ENCODE data around the gene ELF2.
"Not testable (repeated sequence)": the region's sequence is repeated elsewhere in the genome, so short reads cannot be mapped to it uniquely, and the experiment has no call there.

Gene ELF2

DNA sequence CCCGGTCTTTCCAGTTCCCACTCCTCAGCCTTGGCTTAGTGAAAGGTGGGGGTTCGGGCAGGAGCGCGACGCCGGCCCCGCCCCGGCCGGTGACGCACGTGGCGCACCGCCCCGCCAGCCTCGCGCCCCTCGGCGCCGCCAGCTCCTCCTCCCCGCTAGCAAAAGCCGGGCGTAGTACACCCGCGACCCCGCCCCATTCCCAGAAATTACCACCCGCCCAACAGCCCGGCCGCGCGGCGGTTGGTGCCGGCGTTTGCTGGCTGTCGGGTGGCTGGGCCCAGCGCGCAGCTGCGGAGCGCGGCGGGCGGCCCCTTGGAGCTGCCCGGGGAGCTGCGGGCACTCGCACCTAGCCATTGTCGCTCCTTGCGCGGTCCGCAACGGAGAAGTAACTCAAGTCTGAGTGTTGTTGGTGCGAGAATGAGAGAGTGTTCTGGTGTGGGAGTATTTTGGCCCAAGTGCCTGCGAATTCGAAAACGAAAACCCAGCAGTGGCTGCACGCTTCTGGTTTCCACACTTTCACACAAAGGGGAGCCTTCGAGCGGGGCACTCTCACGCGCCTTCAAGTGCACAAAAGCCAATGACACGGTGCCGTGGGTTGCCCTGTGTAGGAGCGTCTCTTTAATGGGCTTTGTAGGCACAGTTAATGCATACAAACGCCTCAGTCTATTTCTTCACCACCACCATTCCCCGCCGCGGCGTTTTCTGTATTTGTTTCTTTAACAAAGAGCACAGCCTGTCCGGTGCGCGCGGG lies 1.0 kb upstream of the ELF2 start:
- peak; percentile 95 for DNase-seq

DNA sequence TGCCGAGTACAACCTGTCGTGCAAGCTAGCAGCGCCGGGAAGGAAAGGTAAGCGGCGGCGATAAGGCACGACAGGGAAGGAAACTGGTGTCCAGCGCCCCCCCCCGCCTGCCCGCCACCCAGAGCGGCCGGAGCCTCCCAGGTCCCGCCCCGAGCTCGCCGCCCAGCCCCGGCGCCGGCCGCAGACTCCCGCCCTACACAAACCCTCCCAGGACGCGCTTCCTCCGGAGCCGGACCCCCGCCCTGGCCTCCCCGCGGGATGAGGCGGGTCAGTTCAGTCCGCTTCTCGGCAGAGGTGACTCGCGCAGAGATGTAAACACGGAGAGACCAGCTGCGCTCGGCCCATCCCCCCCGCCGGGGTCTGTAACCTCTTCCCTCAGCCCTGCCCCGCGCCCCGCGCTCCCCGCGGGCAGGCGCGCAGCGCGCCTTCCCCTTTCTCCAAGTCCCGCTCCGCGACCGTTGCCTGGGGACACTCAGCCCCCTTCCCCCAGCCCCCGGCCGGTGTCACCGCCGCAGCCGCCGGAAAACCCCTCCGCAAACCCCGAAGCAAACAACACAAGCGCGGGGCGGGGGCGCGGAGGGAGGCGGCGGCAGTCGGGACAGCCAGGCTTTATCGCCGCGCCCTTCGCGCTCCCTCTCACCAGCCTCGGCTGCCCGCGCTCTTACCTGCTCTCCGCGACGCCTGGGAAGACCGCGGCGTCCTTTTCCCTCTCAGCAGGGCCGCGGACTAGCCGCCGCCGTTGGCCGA lies 543 bp downstream of the ELF2 start:
- DNase-seq: peak; percentile 31

DNA sequence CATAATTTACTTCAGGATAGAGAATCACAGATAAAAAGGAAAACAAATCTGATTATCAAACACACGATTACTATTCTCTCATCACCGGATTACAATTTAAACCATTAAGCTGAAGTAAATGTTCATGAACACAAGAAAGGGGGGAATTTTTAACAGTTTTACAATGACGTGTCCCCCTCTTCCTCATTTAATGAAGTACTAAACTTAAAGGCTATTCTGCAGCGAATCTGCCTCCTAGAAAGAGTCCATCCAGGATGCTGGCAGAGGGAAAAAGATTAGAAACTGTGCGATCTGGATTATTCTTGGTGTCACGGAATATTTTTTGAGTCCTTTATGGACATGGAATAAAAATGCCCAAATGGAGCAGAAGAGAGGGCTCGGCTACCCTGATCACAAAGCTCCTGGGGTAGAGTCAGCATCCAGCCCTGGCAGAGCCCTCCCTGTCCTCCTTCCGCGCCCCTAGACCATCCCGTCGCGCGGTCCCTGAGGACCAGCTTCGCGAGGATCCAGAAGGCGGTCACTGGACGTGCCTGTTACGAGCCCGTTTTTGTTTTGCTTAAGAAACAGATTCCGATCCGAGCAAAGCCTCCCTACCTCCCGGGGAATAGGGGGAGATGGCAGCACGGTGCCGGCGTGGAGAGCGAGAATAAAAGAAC lies 1.2 kb downstream of the ELF2 start:
- no peak for DNase-seq

DNA sequence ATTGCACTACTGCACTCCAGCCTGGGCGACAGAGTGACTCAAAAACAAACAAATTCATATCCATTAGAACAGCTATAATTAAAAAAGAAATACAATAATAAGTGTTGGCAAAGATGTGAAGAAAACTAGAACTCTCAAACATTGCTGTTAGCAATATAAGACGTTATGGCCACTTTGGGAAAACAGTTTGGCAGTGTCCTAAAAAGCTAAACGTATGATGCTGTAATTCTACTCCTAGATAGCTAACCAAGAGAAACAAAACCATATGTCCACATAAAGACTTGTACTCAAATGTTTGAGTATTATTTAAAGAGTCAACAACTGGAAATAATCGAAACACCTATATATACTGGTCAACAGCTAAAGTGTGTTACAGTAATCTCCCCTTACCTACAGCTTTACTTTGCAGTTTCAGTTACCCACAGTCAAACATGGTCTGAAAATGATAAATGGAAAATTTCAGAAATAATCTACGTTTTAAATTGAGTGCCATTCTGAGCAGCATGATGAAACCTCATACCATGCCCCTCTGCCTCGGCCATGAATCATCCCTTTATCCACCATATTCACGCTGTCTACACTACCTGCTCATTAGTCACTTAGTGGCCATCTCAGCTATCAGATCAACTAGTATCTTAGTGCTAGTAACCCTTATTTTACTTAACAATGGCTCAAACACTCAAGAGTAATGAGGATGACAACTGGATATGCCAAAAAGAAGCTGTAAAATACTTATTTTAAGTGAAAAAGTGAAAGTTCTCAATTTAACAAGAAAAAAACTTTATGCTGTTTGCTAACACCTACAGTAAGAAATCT lies 4.9 kb downstream of the ELF2 start:
- peak; percentile 16 for DNase-seq

DNA sequence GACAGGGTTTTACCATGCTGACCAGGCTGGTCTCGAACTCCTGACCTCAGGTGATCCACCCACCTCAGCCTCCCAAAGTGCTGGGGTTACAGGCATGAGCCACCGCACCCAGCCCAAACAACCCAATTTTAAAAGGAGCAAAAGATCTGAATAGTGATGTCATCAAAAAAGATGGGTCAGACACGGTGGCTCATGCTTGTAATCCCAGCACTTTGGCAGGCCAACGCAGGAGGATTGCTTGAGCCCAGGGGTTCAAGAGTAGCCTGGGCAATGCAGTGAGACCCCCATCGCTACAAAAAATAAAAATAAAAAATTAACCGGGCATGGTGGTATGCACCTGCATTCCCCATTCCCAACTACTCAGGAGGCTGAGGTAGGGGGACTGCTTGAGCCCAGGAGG lies 6.1 kb downstream of the ELF2 start:
- no peak for DNase-seq

DNA sequence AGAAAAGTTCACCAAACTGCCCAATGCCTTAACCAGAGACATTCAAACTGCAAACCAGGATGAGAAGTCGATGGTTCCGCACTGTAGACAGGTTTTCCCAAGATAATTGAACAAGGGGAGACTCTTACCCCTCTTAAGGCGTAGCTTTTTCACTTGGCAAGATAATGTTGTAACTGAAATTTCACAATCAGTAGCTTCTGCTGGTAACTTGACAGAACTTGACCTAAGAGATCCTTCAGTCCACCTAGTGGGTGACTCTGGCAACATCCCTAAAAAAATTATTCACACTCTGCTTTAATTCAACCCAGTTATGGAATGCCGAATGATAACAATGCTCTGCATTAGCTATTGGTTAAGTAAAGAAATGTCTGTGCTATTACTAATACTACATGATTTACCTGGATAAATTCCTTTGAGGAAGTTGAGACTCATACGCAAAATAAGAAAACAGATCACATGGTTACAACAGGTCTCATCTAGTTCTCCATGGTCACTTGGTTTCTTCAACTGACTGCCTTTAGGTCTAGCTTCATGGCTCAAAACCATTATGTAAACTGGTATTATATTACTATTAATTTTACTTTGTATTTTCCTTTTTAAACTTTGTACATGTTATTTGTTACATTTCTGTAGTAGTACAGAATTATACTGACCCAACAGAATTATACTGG lies 9.1 kb downstream of the ELF2 start:
- no peak for DNase-seq

DNA sequence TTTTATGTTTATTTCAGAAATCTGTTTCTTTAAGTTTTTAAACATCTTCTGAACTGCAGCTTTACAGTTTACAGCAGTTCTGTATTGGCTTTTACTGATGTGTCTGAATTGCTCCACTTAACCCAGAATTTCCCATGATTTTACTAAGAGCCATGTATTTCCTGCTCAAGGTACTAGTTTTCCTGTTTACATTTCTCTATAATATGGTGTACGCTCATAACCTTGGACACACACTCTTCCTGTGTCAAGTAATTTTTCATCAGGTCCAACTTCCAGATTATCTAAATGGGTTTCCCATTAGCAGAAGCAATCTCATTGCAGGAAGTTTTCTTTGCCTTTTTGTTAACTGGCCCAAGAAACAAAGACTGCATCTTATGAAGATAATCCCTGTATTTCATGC lies 12.3 kb downstream of the ELF2 start:
- no peak for DNase-seq

DNA sequence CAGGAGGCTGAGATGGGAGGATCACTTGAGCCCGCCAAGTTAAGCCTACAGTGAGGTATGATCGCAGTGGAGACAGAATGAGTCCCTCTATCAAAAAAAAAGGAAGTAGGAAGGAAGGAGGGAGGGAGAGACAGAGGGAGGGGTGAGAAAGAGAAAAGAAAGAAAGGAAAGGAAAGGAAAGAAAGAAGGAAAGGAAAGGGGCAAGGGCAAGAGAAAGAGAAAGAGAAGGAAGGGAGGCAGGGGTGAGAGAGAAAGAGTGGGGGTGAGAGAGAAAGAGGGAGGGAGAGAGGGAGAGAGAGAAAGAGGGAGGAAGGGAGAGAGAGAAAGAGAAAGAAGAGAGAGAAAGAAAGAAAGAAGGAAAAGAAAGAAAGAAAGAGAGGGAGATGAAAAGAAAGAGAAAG lies 13.2 kb downstream of the ELF2 start:
- no peak for DNase-seq

DNA sequence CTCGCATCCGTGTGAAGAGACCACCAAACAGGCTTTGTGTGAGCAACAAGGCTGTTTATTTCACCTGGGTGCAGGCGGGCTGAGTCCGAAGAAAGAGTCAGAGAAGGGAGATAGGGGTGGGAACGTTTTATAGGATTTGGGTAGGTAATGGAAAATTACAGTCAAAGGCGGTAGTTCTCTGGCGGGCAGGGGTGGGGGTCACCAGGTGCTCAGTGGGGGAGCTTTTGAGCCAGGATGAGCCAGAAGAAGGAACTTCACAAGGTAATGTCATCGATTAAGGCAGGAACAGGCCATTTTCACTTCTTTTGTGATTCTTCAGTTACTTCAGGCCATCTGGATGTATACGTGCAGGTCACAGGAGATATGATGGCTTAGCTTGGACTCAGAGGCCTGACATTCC lies 19.0 kb downstream of the ELF2 start:
- DNase-seq: not testable (repeated sequence)

DNA sequence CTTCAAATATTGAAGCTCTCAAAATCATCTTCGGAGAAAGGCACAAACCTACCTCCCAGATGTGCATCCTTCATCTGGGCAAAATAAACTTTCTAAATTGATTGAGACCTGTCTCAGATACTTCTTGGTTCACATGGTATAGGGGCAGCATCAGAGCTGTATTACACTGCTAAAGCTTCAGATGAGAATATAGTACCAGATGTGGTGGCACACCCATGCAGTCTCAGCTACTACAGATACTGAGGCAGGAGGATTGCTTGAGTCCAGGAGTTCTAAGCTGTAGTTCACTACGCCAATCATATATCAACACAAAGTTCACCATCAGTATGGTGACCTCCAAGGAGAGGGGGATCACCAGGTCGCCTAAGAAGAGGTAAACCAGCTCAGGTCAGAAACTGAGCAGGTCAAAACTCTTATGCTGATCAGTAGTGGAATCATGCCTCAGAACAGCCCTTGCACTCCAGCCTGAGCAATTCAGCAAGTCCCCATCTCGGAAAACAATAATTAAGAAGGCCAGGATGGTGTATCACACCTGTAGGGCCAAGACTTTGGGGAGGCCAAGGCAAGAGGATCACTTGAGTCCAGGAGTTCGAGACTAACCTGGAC lies 22.0 kb downstream of the ELF2 start:
- no peak for DNase-seq

DNA sequence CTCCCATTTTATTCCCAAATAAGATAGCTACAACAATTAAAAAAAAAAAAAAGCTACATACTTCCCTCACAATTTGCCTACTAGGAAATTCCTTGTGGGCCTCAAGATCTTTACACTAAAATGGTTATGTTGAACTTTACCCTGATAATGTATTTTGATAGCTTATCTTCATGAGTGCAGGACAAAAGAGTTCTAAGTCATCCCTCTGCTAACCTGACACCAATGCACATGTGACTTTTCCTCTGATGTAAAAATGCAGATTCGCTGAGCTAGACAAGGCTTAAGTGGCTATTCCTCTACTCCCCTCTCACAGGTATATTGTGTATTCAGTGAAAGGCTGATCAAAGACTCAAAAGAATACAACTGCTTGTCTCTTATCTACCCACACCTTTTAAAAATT lies 22.5 kb downstream of the ELF2 start:
- no peak for DNase-seq

DNA sequence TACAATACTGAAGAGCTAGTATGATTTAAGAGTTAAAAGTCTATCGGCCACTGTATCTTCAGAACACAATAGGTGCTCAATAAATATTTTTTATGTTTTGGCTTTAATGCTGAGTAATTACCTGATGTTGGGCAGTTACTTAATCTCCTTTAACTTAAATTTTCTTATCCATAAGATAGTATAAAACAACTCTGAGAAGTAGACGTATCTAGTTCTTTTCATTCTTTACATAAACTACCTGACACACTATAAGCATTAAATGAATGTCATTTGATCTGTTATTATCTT lies 22.9 kb downstream of the ELF2 start:
- DNase-seq: no peak

DNA sequence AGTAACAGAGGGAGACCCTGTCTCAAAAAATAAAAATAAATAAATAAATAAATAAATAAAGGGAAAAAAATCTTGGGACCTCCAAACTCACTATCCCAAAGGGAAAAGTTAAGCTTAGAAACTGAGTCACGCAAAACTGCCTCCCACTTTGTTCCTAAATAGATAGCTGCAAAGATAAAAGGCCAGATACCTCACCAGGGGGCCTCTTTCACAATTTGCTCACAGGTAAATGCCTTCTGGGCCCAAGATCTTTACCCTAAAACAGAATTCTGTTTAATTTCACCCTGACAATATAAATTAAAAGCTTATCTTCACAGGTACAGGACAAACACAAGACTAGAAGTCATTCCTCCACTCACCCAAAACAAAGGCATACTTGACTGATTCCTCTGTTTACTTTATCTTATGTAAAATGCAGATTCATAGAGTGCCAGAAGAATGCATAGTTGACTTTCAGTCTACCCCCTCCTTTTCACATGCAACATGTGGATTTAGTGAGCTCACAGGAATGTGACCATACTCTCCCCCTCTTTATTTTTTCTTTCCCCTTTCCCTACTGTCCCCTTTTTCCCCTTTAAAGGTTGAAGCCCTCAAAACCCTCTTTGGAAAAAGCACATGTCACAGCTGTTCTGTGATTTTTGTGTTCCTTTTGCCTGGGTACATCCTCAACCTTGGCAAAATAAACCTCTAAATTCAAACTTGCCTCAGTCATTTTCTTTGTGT lies 23.4 kb downstream of the ELF2 start:
- DNase-seq: no peak

DNA sequence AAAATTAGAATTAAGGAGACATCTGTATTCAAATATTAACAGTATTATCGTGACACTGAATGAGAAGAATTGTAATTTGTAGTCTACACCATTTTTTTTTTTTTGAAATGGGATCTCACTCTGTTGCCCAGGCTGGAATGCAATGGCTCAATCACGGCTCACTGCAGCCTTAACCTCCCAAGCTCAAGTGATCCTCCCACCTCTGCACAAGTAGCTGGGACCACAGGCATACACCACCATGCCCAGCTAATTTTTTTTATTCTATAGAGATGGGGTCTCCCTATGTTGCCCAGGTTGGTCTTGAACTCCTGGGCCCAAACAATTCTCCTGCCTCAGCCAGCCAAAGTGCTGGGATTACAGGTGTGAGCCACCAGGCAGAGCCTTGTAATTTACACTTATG lies 24.8 kb downstream of the ELF2 start:
- DNase-seq: no peak

DNA sequence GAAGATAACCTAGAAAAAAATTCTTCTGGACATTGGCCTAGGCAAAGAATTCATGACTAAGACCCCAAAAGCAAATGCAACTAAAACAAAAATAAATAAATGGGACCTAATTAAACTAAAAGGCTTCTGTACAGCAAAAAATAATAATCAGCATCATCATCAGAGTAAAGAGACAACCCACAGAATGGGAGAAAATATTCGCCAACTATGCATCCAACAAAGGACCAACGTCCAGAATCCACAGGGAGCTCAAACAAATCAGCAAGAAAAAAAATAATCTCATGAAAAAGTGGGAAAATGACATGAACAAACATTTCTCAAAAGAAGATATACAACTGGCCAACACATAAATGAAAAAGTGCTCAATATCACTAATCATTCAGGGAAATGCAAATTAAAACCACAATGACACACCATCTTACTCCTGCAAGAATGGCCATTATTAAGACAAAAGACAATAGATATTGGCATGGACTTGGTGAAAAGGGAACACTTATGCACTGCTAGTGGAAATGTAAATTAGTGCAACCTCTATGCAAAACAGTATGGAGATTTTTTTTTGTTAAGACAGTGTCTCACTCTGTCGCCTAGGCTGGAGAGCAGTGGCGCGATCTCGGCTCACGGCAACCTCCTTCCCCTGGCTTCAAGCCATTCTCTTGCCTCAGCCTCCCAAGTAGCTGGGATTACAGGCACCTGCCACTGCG lies 29.9 kb downstream of the ELF2 start:
- no peak for DNase-seq

DNA sequence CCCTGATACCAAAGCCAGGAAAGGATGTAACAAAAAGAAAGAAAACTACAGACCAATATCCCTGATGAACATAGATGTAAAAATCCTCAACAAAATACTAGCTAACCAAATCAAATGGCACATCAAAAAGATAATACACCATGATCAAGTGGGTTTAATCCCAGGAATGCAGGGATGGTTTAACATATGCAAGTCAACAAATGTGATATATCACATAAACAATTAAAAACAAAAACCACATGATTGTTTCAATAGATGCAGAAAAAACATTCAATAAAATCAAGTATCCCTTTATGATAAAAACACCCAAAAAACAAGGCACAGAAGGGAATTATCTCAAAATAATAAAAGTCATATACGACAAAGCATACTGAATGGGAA lies 31.5 kb downstream of the ELF2 start:
- DNase-seq: no peak

DNA sequence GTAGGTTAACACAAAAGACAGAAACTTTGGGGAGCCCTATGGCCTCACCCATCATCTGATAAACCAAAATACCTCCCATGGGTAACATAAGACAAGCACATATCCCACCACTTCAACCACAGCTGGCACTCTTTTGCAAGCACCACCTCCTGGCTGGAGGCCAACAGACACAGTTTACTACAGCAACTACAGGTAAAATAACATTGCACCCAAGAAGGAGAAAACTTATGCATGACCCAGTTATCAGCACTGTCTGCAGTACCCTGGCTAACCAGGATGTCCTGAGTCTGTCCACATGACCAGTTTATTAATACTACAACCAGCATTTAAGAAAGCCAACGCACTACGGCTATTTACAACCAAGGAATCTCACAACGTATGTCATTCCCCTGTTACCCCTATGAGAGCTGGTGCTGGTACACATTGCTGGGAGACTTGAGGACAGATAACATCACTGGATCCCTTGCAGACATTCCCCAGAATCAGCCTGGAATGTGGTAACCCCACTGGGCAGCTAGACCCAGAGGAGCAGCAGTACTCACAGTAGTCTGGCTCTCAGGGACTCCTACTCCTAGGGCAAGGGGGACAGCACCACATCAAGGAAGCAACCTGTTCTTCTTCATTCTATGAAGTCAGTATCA lies 32.0 kb downstream of the ELF2 start:
- DNase-seq: no peak

DNA sequence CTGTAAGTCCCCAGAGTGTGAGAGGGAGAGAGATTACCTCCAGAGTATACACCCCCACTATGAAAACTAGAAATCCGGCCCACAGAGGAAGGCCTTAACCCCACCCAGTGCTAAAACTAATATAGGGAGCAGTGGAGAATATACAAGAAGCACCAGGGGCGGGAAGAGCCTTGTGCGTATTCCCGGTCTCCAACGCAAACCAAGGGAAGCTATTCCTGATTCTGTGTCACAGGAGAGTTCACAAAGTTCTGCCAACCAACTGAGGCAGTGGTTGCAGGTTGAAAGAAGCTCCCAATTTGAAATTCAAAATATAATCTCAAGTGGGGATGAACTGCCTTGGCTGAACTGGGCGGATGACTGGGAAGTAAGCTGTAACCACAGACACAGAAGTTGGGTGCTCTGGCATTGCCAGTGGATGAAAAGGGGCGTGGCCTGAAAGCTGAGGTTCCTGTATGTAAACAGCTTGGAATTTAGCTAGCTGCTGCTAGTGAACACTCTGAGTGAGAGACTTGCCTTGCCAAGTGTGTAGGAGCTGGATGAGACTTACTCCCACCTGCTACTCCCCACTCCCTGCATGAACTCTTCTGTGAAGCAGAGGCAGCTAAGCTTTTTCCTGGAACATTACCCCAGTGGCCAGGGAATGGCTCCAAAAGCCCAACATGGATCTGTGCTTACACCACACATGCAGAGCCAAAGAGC lies 32.7 kb downstream of the ELF2 start:
- DNase-seq: no peak

DNA sequence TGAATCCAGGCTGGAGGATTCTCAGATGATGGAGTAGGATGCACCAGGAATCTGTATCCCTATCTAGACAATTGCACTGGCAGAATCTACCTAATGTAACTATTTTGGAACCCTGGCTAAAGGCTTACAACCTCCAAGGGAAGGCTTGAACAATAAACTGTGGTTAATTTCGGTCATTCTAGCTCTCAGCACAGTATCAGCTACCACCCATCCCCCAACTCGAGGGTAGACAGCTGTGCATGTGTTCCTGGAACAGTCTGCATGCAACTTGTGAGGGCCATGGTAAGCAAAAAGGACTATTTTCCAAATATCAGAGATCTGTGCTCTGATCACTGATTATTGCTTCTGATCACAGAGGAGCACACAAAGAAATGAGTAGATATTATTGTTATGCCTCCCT lies 34.0 kb downstream of the ELF2 start:
- DNase-seq: no peak

DNA sequence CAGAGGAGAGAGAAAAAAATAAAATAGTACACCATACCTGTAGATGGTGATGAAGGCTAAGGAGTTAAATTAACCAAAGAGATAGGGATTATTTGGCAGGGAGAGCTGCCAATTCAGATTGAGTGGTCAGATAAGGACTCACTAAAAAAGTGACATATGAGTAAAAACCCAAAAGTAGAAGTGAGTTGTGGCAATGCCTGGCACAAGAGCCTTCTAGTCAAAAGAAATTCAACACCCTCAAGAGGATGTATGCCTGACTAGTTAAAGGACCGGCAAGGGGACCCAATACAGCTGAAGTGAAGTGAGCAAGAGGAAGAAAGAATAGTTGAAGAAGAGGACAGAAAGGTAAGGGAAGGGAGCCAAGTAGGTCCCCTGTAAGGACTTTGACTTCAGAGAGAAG lies 34.9 kb downstream of the ELF2 start:
- DNase-seq: peak; percentile 11

Data from activated CD4-positive, alpha-beta T cell treated with anti-CD3 and anti-CD28 coated beads, Interleukin-2, amount 50 U/mL, for 16 hours (primary cell).